Stimulated activated CD4-positive, alpha-beta T cell treated with anti-CD3 and anti-CD28 coated beads, Interleukin-12 subunit alpha, Interleukin-12 subunit beta, amount 100 ng/mL, for 24 hours (primary cell): Measurements from ENCODE around the gene JDP2.
"Not testable (repeated sequence)": the region's sequence is repeated elsewhere in the genome, so short reads cannot be mapped to it uniquely, and the experiment has no call there.

Source experiments
- DNase-seq, 2 experiments: peaks; one replicate each; pipeline ENCODE4 v3.0.0-alpha.2; 2020; ENCODE audit warnings: low read depth in 2 of 2

JDP2 gene

GRCh38 chr14:75454963-75455546 is 27.2 kb downstream of the JDP2 start:
- no peak for DNase-seq

GRCh38 chr14:75456069-75456996 is 28.5 kb downstream of the JDP2 start:
- no peak for DNase-seq

- DNase-seq, result no peak
These were observed 29.1 kb downstream of the JDP2 start for GRCh38 chr14:75456997-75457335.

- no peak for DNase-seq
These were observed 29.9 kb downstream of the JDP2 start for GRCh38 chr14:75457648-75458165.

- no peak for DNase-seq
These were observed 30.5 kb downstream of the JDP2 start for GRCh38 chr14:75458305-75458704.

GRCh38 chr14:75459099-75459741 is 31.4 kb downstream of the JDP2 start:
- DNase-seq, result no peak

GRCh38 chr14:75459791-75460190 is 32.0 kb downstream of the JDP2 start:
- DNase-seq, result no peak

- DNase-seq, result no peak
These were observed 32.6 kb downstream of the JDP2 start for GRCh38 chr14:75460394-75460793.

GRCh38 chr14:75461303-75461702 is 33.5 kb downstream of the JDP2 start:
- no peak for DNase-seq

- no peak for DNase-seq
These were observed 34.0 kb downstream of the JDP2 start for GRCh38 chr14:75461755-75462349.

- DNase-seq, result no peak
These were observed 36.8 kb downstream of the JDP2 start for GRCh38 chr14:75464626-75465025.

GRCh38 chr14:75467763-75468162 is 39.9 kb downstream of the JDP2 start:
- DNase-seq, result no peak

GRCh38 chr14:75469164-75469563 is 41.3 kb downstream of the JDP2 start:
- DNase-seq, result no peak

GRCh38 chr14:75469606-75470237 is 41.9 kb downstream of the JDP2 start:
- no peak for DNase-seq

GRCh38 chr14:75470238-75470797 is 42.5 kb downstream of the JDP2 start:
- no peak for DNase-seq

GRCh38 chr14:75471059-75471458 is 43.2 kb downstream of the JDP2 start:
- DNase-seq, result no peak

GRCh38 chr14:75474127-75474526 is 46.3 kb downstream of the JDP2 start:
- DNase-seq, result not testable (repeated sequence)

- no peak for DNase-seq
These were observed 48.6 kb downstream of the JDP2 start for GRCh38 chr14:75476274-75476995.

GRCh38 chr14:75477881-75478280 is 50.1 kb downstream of the JDP2 start:
- no peak for DNase-seq

GRCh38 chr14:75479770-75480600 is 52.2 kb downstream of the JDP2 start:
- no peak for DNase-seq
